CD14-positive monocyte (primary cell): ENCODE results near the gene RAB3A. TPM values are rescaled to one million over a fixed set of nuclear protein-coding genes. Genes with fewer than 3 reads are reported as not detected.
A peak's percentile ranks its signal among the peaks of the same experiment; 100 is the strongest.

Source experiments
- DNase-seq, 3 donors: peaks; one replicate each; pipeline ENCODE4 v3.0.0-alpha.2; 2011 to 2022
- H2AFZ ChIP-seq: 2 replicates; pipeline ENCODE4 v1.6.0; 2012; ENCODE audit warnings: mild to moderate bottlenecking, low read depth, low read length, inconsistent platforms; ENCODE audit not compliant: insufficient read depth, poor library complexity, severe bottlenecking
- H3K27ac ChIP-seq, 2 donors: 1 replicate in 1 of 2; 2 replicates in 1 of 2; pipeline ENCODE4 v1.5.1; 2012 to 2013; ENCODE audit warnings: low read length in 2 of 2, control low read depth in 1 of 2, inconsistent platforms in 1 of 2, low read depth in 1 of 2, mild to moderate bottlenecking in 1 of 2
- H3K27me3 ChIP-seq, 2 donors: one replicate each; pipeline versions ENCODE4 v1.6.0 to v1.6.1; 2011 to 2013; ENCODE audit warnings: low read length in 2 of 2; ENCODE audit not compliant: control insufficient read depth in 2 of 2, insufficient read depth in 2 of 2
- H3K36me3 ChIP-seq, 2 donors: replicated peaks in 1 of 2; 1 replicate in 1 of 2; 2 replicates in 1 of 2; pipeline versions ENCODE4 v1.5.1 to v1.6.1; 2012 to 2013; ENCODE audit warnings: low read length in 2 of 2, control low read depth in 1 of 2, inconsistent platforms in 1 of 2, mild to moderate bottlenecking in 1 of 2; ENCODE audit not compliant: insufficient read depth in 2 of 2, control insufficient read depth in 1 of 2
- H3K4me1 ChIP-seq, 2 donors: 1 replicate in 1 of 2; 2 replicates in 1 of 2; pipeline versions ENCODE4 v1.5.1 to v1.6.1; 2012 to 2013; ENCODE audit warnings: low read length in 2 of 2, control low read depth in 1 of 2, inconsistent platforms in 1 of 2, mild to moderate bottlenecking in 1 of 2, moderate library complexity in 1 of 2; ENCODE audit not compliant: insufficient read depth in 2 of 2, control insufficient read depth in 1 of 2
- H3K4me2 ChIP-seq: replicated peaks from 2 replicates; pipeline ENCODE3; 2012; ENCODE audit warnings: low read length, moderate library complexity, mild to moderate bottlenecking; ENCODE audit not compliant: poor library complexity, severe bottlenecking; ENCODE audit errors: extremely low read depth
- H3K4me3 ChIP-seq, 3 experiments: fragments of 200-600 bp in 1 of 3; sonication (generic) in 1 of 3; replicated peaks in 1 of 3; 1 replicate in 2 of 3; 2 replicates in 1 of 3; pipeline ENCODE4 v1.5.1; 2011 to 2013; ENCODE audit warnings: low read length in 3 of 3, mild to moderate bottlenecking in 3 of 3, control low read depth in 2 of 3, low read depth in 2 of 3, inconsistent platforms in 1 of 3, moderate library complexity in 1 of 3
- H3K79me2 ChIP-seq: 2 replicates; pipeline ENCODE4 v1.6.0; 2012; ENCODE audit warnings: mild to moderate bottlenecking, control low read depth, inconsistent platforms, low read length, moderate library complexity; ENCODE audit not compliant: insufficient read depth
- H3K9ac ChIP-seq: 2 replicates; pipeline ENCODE4 v1.6.0; 2017; ENCODE audit warnings: low read length, mild to moderate bottlenecking; ENCODE audit not compliant: insufficient read depth, poor library complexity, severe bottlenecking
- H3K9me3 ChIP-seq, 2 donors: replicated peaks in 1 of 2; 1 replicate in 1 of 2; 2 replicates in 1 of 2; pipeline versions ENCODE4 v1.5.1 to v1.6.1; 2012 to 2013; ENCODE audit warnings: low read length in 2 of 2, control low read depth in 1 of 2; ENCODE audit not compliant: control insufficient read depth in 1 of 2, insufficient read depth in 1 of 2
- H4K20me1 ChIP-seq: 2 replicates; pipeline ENCODE4 v1.6.0; 2012; ENCODE audit warnings: mild to moderate bottlenecking, low read length, control low read depth, moderate library complexity; ENCODE audit not compliant: insufficient read depth
- H3K27ac Mint-ChIP-seq, 7 donors: one replicate each; pipeline ENCODE4 v1.8.0; 2020; ENCODE audit warnings: mild to moderate bottlenecking in 7 of 7, mixed read lengths in 7 of 7, moderate library complexity in 6 of 7, inconsistent platforms in 2 of 7
- H3K27me3 Mint-ChIP-seq, 3 donors: one replicate each; pipeline ENCODE4 v1.8.0; 2021 to 2022; ENCODE audit warnings: low read depth in 3 of 3, mild to moderate bottlenecking in 3 of 3, mixed read lengths in 3 of 3, moderate library complexity in 3 of 3, inconsistent platforms in 1 of 3
- H3K36me3 Mint-ChIP-seq, 2 donors: one replicate each; pipeline ENCODE4 v1.8.0; 2020; ENCODE audit warnings: mixed read lengths in 2 of 2, inconsistent platforms in 1 of 2, mild to moderate bottlenecking in 1 of 2
- H3K4me1 Mint-ChIP-seq: one replicate; pipeline ENCODE4 v1.8.0; 2020; ENCODE audit warnings: mild to moderate bottlenecking, mixed read lengths
- H3K4me3 Mint-ChIP-seq, 2 donors: one replicate each; pipeline ENCODE4 v1.8.0; 2020; ENCODE audit warnings: mild to moderate bottlenecking in 2 of 2, mixed read lengths in 2 of 2, moderate library complexity in 1 of 2
- H3K9me3 Mint-ChIP-seq, 7 donors: one replicate each; pipeline ENCODE4 v1.8.0; 2020 to 2022; ENCODE audit warnings: mixed read lengths in 7 of 7, mild to moderate bottlenecking in 6 of 7, moderate library complexity in 6 of 7, inconsistent platforms in 2 of 7
- CTCF ChIP-seq: fragments of 200-600 bp; IDR thresholded peaks from one replicate; pipeline ENCODE4 v1.8.0; 2022; ENCODE audit warnings: antibody characterized with exemption, mild to moderate bottlenecking
- WGBS: methylation state at CpG from one replicate; pipeline ENCODE4 v1.1.5; 2013; ENCODE audit warnings: missing lambda C conversion rate; ENCODE audit not compliant: insufficient coverage; 5-methylcytosine and 5-hydroxymethylcytosine counted together
- intact Hi-C, 2 donors: fragments of 100-400 bp; cut with micrococcal nuclease; formaldehyde crosslinking; loops; one replicate each; pipeline versions ENCODE4 v1.15.0 to v1.15.1; 2023
- polyA plus RNA-seq, 3 donors: library from polyadenylated mRNA; depleted of rRNA in 1 of 3; unstranded in 2 of 3; stranded (reverse) in 1 of 3; fragments of 300-500 nt in 2 of 3; fragments of >200 nt in 1 of 3; fragmentation: Illumina TruSeq in 2 of 3; gene quantifications; 1 replicate in 2 of 3; 2 replicates in 1 of 3; pipeline ENCODE4 v1.2.3, GENCODE V29; 2012 to 2021

Gene RAB3A
- polyA plus RNA-seq, 3 donors: 0.55 to 8.7 (median 0.56) TPM

- H3K36me3 ChIP-seq: peaks cover 20 to 40% of the 10 kb centered on the region in 2 donors
- H3K27me3 Mint-ChIP-seq: peaks cover 4 to 10% (median 8%) of the 10 kb centered on the region in 3 donors
- intact Hi-C loops: no loop called here
- no peak for TF ChIP-seq CTCF
- 80% methylated on average over 5 of the region's 6 CpGs for WGBS
- no peak overlapping the region for H3K4me2 ChIP-seq
- H3K4me3 ChIP-seq: no peak overlapping the region
- peaks cover 26% of the 10 kb centered on the region for H3K4me1 Mint-ChIP-seq
- no peak overlapping the region for H2AFZ ChIP-seq
- H3K27ac ChIP-seq: no peak overlapping the region
- no peak overlapping the region for H3K4me3 Mint-ChIP-seq
- peaks cover 23 to 25% of the 10 kb centered on the region in 2 donors for H3K4me1 ChIP-seq
- no peak overlapping the region for H3K9ac ChIP-seq
- no peak for DNase-seq
- no peaks in the 10 kb centered on the region for H3K9me3 ChIP-seq
- peaks cover 17% of the 10 kb centered on the region for H4K20me1 ChIP-seq
- peak overlapping the region in 1 of 7 donors; percentile 37 for H3K27ac Mint-ChIP-seq
- no peaks in the 10 kb centered on the region for H3K9me3 Mint-ChIP-seq
- H3K79me2 ChIP-seq: peaks cover 13% of the 10 kb centered on the region
- H3K27me3 ChIP-seq: peaks cover 0 to 3% of the 10 kb centered on the region in 2 donors
- H3K36me3 Mint-ChIP-seq: peaks cover 47 to 65% of the 10 kb centered on the region in 2 donors
Observed at GRCh38 chr19:18197941-18198340, 5.9 kb downstream of the RAB3A start.

- peaks cover 19 to 22% of the 10 kb centered on the region in 2 donors for H3K4me1 ChIP-seq
- H4K20me1 ChIP-seq: peaks cover 11% of the 10 kb centered on the region
- no peak for DNase-seq
- H3K9ac ChIP-seq: no peak overlapping the region
- intact Hi-C loops: no loop called here
- H2AFZ ChIP-seq: no peak overlapping the region
- no peak overlapping the region for H3K27ac ChIP-seq
- WGBS: 97% methylated on average over 18 of the region's 18 CpGs
- H3K36me3 ChIP-seq: peaks cover 20 to 40% of the 10 kb centered on the region in 2 donors
- peaks cover 44 to 63% of the 10 kb centered on the region in 2 donors for H3K36me3 Mint-ChIP-seq
- H3K4me3 ChIP-seq: no peak overlapping the region
- H3K4me3 Mint-ChIP-seq: no peak overlapping the region
- H3K79me2 ChIP-seq: peaks cover 13% of the 10 kb centered on the region
- no peaks in the 10 kb centered on the region for H3K9me3 ChIP-seq
- H3K27me3 Mint-ChIP-seq: peaks cover 3 to 4% (median 3%) of the 10 kb centered on the region in 3 donors
- no peak overlapping the region for H3K27ac Mint-ChIP-seq
- no peak overlapping the region for H3K4me2 ChIP-seq
- H3K4me1 Mint-ChIP-seq: peaks cover 21% of the 10 kb centered on the region
- H3K27me3 ChIP-seq: no peaks in the 10 kb centered on the region
- no peak for TF ChIP-seq CTCF
- no peaks in the 10 kb centered on the region for H3K9me3 Mint-ChIP-seq
Observed at GRCh38 chr19:18197306-18197705, 6.5 kb downstream of the RAB3A start.
